Astrocyte of the hippocampus (primary cell): Measurements from ENCODE around the gene TBC1D16.
A peak's percentile ranks its signal among the peaks of the same experiment; 100 is the strongest.

Source experiments
- DNase-seq: peaks from one replicate; pipeline ENCODE4 v3.0.0; 2011; ENCODE audit warnings: low read depth, low spot score

The TBC1D16 gene

DNA sequence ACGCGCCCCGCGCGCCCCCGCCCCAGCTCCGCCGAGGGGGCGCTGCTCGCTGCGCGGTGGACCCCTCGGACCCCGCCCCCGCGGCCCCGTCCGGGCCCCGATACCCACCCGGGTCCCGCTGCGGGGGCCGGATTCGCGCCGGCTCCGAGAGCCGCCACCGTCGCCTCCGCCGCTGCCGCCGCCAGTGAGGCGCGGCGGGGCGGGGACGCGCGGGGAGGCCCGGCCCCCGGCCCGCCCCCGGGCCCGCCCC lies at the start of gene TBC1D16:
Gene TBC1D16, minus strand, starts transcription at position 186 of the 250 bp plus-strand sequence. CDS start 22,325 bp downstream, outside the sequence.
- no peak for DNase-seq

GRCh38 chr17:80084773-80085172 lies 49.1 kb upstream of the TBC1D16 start:
- DNase-seq: no peak

GRCh38 chr17:80083136-80083661 lies 47.5 kb upstream of the TBC1D16 start:
- DNase-seq: no peak

GRCh38 chr17:80082403-80083135 lies 46.9 kb upstream of the TBC1D16 start:
- peak; percentile 85 for DNase-seq

DNA sequence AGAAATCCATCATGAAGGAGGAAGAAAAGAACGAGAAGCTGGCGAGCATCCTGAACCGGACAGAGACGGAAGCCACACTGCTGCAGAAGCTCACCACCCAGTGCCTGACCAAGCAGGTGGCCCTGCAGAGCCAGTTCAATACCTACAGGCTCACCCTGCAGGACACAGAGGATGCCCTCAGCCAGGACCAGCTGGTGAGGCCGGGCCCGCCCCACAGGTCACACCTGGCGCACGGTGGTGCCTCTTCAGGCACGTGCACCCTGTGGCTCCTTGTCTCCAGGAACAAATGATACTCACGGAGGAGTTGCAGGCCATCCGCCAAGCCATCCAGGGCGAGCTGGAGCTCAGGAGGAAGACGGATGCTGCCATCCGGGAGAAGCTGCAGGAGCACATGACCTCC lies 45.9 kb upstream of the TBC1D16 start:
- DNase-seq: no peak

DNA sequence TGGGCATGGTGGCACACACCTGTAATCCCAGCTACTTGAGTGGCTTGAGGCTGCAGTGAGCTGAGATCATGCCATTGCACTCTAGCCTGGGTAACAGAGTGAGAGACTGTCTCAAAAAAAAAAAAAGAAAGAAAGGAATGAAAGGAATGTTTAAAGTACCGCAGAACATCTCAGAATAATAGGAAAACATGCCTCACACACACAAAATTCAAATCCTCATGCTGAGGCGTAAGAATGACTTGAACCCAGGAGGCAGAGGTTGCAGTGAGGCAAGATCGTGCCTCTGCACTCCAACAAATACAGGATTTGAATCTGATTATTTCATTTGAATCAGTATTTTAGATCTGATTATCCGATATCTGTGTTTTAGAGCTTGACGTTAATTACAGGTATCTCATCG lies 44.4 kb upstream of the TBC1D16 start:
- DNase-seq: peak; percentile 43

GRCh38 chr17:80072410-80072809 lies 36.7 kb upstream of the TBC1D16 start:
- no peak for DNase-seq

DNA sequence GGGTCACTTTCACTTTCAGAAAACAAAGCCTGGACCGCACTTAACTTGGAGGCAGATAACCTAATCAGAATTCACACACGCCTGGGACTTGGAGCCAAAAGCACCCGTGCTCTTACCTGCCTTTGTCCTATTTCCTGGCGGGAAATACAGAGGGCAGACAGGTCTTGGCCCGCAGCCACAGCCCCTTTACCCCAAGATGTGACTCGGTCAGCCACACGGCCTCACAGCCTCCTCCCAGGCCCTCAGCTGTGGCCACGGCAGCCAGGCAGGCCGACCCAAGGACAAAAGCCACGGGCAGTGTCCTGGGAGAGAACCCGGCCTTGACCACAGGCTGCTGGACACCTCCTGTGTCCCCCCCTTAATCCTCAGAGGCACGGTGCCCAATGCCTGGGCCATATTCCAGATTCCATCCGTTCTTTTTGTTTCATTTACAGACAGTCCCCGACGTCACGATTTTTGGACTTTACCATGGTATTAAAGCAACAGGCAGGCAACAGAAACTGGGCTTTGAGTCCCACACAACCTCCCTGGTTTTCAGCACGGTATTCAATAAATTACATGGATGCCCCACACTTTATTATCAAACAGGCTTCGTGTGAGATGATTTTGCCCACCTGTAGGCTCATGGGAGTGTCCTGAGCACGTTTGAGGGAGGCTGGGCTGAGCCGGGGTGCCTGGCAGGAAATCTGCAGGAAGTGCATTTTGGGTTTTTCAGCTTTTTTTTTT lies 35.6 kb upstream of the TBC1D16 start:
- peak; percentile 88 for DNase-seq

DNA sequence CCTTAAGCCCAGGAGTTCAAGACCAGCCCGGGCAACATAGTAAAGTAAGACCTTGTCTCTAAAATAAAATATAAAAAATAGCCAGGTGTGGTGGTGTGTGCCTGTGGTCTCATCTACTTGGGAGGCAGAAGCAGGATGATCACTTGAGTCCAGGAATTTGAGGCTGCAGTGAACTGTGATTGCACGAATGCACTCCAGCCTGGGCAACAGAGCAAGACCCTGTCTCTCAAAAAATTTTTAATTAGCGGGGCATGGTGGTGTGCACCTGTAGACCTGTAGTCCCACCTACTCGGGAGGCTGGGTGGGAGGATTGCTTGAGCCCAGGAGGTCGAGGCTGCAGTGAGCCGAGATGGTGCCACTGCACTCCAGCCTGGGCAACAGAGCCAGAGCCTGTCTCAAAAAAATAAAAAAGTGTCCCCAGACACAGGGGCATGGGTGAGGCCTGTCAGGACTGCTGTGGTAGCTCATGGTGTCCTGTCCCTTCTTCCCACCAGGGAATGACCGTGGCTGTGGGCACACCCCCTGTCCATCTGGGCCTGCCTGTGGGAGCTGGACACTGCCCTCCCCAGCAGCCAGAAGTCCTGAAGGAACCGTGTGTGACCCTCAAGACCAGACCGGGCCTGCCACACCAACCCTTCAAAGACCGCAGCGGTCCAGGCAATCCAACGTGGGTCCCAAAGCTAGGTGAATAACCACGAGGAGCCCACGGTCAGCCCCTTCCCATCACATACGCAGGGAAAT lies 34.9 kb upstream of the TBC1D16 start:
- no peak for DNase-seq

DNA sequence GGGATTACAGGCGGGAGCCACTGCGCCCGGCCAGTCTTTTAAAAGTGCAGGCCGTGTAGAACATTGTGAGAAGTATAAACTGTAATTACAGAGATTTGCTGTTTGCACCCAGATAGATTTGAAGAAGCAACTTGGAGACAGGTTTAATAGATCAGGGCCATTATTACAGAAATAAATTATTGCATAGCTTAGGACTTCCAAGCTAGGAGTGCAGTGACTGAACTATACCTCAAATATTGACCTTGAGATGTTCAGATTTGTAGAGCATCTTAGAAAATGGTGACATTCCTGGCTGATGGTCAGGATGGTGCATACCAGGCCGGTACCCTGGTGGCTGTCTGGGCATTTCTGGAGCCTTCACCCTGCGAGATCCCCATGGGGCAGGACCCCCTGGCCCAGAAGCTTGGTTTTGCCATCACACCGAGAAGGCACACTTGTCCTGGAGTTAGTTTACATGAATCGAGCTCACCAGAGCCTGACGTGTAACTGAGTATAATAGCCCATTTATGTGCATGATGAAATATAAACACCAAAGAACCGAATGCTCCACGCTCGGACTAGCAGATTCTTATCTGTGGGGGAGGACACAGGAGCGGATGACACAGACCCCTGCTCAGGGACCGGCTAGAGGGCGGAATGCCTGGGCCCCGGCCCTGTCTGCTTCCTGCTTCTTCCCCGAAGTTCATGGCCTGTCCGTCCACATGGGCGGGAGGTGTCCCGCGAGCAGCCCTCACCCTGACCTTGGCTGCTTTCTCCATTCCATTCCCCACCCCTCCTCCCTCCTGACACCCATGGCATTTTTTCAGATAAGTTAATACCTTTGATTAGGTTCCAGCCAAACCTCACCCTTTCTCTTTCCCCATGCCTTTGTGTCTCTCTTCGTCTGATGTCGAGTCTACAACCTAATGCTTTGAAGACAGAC lies 32.9 kb upstream of the TBC1D16 start:
- DNase-seq: peak; percentile 48

GRCh38 chr17:80067393-80067986 lies 31.8 kb upstream of the TBC1D16 start:
- DNase-seq: no peak

DNA sequence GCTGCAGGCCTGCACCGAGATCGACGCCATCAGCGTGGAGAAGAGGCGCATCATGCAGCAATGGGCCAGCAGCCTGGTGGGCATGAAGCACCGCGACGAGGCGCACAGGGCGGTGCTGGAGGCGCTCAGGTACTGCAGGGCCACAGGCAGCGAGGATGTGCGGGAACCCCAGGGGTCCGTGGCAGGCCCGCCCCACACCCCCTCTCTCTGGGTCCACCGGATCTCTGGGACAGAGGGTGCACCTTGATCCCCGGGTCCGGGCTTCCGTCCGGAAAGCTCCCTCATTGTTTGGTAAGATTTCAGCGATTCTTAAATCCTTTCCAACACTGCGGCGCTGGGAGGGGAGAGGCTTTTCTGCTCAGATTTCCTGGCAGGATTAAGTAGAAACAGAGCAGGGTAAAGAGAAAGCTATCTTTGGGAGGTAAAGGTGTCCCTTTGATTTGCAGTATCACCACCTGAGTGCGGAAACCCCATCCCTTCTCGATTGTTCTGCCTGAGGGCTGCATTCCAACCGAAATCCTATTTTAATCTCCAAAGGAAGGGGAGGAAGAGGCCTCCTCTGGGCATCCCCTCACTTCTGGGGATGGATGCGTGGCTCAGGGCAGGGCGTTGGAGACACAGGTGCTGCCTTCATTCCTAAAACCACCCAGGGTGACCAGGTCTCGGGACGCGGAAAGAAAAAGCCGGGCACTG lies 30.0 kb upstream of the TBC1D16 start:
- no peak for DNase-seq

- DNase-seq: no peak
These were observed 29.0 kb upstream of the TBC1D16 start for GRCh38 chr17:80064696-80065095.

DNA sequence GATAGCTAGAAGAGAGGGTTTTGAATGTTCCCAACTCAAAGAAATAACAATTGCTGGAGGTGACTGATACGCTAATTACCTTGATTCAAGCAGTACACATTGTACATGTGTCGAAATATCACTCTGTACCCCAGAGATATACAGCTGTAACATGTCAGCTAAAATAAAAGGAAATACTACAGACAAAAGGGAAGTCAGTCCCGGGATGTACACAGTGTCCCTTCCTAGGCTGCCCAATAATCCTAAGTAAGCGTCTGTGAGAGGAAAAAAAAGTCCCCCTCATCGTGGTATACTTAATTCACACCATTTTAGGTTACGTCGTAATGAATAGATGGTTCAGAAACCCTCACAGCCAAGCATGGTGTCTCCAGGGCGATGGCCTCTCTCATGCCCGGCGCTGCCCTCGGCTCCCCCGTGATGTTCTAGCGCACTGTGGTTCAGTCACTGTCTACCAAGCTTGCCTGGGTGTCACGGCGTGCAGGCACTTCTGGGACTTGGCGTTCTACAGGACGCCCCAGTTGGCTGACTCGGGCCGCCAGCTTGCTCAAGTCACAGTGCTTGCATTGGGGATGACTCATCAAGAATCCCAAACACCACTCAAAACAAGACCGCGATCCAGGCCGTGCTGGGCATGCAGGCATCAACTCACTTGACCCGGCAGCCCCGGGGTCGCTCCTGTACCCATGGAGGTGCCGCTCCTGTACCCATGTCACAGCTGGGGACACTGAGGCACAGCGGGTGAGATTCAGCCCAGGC lies 28.3 kb upstream of the TBC1D16 start:
- DNase-seq: peak; percentile 84

GRCh38 chr17:80061421-80061820 lies 25.7 kb upstream of the TBC1D16 start:
- no peak for DNase-seq

DNA sequence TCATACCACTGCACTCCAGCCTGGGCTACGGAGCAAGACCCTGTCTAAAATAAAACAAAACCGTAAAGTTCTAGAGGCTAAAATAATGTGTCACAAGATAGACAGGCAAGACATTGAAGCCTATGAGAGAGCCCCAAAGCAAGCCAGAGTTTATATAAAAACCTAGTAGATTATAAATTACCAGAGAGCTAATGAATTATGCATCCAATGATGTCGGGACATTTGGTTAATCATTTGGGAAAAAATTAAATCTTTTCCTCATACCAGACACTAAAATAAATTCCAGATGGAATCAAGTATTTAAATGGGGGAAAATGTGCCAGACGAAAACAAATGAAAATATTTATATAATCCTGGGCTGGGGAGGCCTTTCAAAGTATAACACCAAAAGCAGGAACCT lies 25.0 kb upstream of the TBC1D16 start:
- no peak for DNase-seq

DNA sequence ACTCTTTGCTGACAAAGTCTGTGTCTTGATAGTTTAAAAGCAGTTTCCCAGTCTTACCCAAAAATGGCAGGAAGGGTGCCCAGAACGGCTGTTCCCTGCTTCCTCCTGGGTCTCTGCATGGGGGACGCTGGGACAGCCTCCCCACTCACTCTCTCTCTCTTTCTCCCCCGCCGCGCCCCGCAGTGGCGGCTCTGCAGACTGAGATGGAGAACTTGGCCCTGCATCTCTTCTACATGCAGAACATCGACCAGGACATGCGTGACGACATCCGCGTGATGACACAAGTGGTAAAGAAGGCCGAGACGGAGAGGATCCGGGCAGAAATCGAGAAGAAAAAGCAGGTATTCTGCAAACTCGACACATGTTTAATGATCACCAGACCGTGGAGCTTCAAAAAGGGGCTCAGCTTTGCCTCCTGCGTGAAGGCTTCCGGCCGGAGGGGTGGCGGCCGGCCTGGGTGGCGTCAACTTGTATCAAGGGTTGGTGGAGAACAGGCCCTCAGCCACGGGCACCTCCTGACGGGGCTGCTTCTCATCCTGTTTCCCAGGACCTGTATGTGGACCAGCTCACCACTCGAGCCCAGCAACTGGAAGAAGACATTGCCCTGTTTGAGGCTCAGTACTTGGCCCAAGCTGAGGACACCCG lies 22.8 kb upstream of the TBC1D16 start:
- DNase-seq: no peak

- DNase-seq: no peak
These were observed 19.9 kb upstream of the TBC1D16 start for GRCh38 chr17:80055597-80055996.

- no peak for DNase-seq
These were observed 17.4 kb upstream of the TBC1D16 start for GRCh38 chr17:80053102-80053501.
